Measurements from ENCODE around the gene WDFY1. TPM values are rescaled to one million over a fixed set of nuclear protein-coding genes. Genes with fewer than 3 reads are reported as not detected.

WDFY1 gene
- total RNA-seq, 2 experiments from 2014 or later: 20.8 to 23.1 TPM

DNA sequence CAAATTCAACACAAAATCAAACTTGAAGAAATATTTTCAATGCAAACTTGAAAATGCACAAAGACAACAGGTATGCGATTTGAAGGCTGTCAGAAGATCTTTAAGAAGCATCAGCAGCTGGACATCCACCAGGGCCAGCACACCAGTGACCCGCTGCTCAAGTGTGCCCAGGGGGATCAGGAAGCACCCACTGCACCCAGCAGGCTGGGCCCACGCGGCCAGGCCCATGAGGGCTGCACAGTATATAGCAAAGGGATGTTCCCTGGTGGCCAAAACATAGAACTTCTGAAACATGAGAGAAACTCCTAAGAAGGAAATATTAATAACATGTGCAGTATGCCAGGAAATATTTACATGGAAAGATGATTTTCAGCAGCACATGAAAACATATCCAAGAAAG lies 25.0 kb downstream of the WDFY1 start:
- no peak overlapping the region for H3K4me3 Mint-ChIP-seq
- H3K9me3 Mint-ChIP-seq: no peaks in the 10 kb centered on the region
- CTCF ChIA-PET: interaction anchor here (1.2 to 1.5 kb wide), 2 partner anchors 10 to 18 kb away, joined by 3 to 4 read pairs; no protein-coding TSS in a partner anchor
- ATAC-seq (no peak), DNase-seq (no peak)
- H3K27me3 Mint-ChIP-seq: no peaks in the 10 kb centered on the region
- H3K4me1 Mint-ChIP-seq (ENCODE audit: low read depth): peaks cover 13% of the 10 kb centered on the region
- intact Hi-C loops (cut with micrococcal nuclease): no loop called here
- peaks cover 15% of the 10 kb centered on the region for H3K36me3 Mint-ChIP-seq (ENCODE audit: low read depth)
- POLR2A ChIA-PET: interaction anchor here (1.0 kb wide), 2 partner anchors 10 to 132 kb away, joined by 3 read pairs; no protein-coding TSS in a partner anchor
- TF ChIP-seq, protein P1, sequence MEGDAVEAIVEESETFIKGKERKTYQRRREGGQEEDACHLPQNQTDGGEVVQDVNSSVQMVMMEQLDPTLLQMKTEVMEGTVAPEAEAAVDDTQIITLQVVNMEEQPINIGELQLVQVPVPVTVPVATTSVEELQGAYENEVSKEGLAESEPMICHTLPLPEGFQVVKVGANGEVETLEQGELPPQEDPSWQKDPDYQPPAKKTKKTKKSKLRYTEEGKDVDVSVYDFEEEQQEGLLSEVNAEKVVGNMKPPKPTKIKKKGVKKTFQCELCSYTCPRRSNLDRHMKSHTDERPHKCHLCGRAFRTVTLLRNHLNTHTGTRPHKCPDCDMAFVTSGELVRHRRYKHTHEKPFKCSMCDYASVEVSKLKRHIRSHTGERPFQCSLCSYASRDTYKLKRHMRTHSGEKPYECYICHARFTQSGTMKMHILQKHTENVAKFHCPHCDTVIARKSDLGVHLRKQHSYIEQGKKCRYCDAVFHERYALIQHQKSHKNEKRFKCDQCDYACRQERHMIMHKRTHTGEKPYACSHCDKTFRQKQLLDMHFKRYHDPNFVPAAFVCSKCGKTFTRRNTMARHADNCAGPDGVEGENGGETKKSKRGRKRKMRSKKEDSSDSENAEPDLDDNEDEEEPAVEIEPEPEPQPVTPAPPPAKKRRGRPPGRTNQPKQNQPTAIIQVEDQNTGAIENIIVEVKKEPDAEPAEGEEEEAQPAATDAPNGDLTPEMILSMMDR (IDR thresholded peaks at IDR 0.05): no peak
- H3K27ac Mint-ChIP-seq: no peak overlapping the region

DNA sequence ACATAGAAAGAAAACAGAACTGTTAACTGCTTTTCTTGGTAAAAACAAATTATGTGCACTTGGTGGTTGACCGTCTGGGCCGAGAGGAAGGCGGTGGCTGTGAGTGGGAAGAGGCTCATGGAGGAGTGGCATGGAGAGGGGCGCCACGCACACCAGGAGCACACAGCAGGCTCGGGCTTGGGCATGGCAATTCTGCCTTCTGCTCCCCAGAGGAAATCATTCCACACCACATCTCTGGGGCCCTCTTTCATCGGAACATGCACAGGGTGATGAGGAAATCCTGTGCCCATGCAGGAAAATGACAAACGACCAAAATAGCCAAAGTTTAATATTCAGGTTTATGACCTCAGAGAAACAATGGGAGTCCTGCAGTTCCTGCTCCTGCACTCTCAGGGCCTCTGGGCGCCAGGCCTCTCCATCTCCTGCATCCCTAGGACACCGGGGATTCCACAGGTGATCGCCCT lies 26.4 kb downstream of the WDFY1 start:
- H3K4me3 Mint-ChIP-seq: no peak overlapping the region
- CTCF ChIA-PET: no interaction called here
- peaks cover 13% of the 10 kb centered on the region for H3K4me1 Mint-ChIP-seq (ENCODE audit: low read depth)
- no peak for DNase-seq
- POLR2A ChIA-PET: no interaction called here
- ATAC-seq: no peak
- peaks cover 15% of the 10 kb centered on the region for H3K36me3 Mint-ChIP-seq (ENCODE audit: low read depth)
- TF ChIP-seq, protein P1 (IDR thresholded peaks at IDR 0.05): no peak
- H3K27ac Mint-ChIP-seq: no peak overlapping the region
- no peaks in the 10 kb centered on the region for H3K9me3 Mint-ChIP-seq
- no peaks in the 10 kb centered on the region for H3K27me3 Mint-ChIP-seq
- intact Hi-C loops (cut with micrococcal nuclease): no loop called here

DNA sequence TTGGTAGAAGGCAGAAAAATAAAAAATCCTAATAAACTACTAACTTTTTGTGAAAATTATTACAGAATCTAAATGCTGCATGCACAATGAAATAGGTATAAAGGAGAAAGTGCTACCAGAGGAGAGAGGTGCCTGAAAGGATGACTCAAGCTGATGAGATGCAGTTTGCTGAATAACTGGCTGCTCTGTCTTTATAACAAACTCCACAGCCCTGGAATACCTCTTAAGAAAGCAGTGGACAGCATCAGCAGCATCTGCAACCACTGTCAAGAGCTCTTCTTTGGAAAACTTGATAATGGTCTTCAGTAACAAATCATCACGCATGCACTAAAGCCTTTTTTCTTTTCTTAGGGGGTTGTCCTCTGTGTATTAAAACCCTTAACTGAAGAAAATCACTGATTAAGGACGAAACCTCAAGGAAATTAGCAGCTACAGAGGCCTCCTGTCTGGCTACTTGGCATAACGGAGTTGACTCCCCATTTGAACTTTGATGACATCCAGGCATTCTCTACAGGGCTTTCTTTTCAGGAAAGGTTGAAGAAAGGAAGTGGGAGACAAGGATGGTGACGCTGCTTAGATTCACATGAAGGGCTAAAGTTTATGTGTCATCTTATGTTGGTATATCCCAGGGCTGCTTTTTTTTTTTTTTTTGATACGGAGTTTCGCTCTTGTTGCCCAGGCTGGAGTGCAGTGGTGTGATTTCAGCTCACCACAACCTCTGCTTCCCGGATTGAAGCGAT lies 28.8 kb downstream of the WDFY1 start:
- no peaks in the 10 kb centered on the region for H3K27me3 Mint-ChIP-seq
- H3K36me3 Mint-ChIP-seq (ENCODE audit: low read depth): peaks cover 21% of the 10 kb centered on the region
- no peaks in the 10 kb centered on the region for H3K9me3 Mint-ChIP-seq
- H3K4me1 Mint-ChIP-seq (ENCODE audit: low read depth): peaks cover 2% of the 10 kb centered on the region
- no peak for DNase-seq
- H3K27ac Mint-ChIP-seq: no peak overlapping the region
- no peak overlapping the region for H3K4me3 Mint-ChIP-seq
- ATAC-seq: no peak
- ChIA-PET POLR2A (interaction anchor here (0.6 to 0.7 kb wide), 2 partner anchors 13 to 14 kb away, joined by 3 to 4 read pairs; no protein-coding TSS in a partner anchor), CTCF (no interaction called here)
- TF ChIP-seq, protein P1 (IDR thresholded peaks at IDR 0.05): no peak
- intact Hi-C loops (cut with micrococcal nuclease): no loop called here

DNA sequence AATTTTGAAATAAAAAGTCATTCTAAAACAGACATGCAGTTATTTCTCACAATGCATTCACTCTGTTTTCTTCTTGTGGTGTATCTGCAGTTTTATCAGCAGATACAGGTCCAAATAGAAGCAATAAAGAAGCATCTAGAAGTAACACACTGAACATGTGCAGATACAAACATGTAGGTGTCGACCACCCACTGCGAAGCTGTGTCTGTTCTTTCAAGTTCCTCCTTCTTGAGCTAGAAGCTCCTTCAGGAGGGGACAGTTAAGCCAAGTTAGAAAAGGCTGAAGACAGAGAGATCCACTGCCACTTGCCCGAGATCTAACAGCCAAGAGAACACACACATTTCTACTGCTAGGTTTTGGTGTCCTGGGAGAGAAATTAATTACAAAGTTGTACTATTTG lies 30.1 kb downstream of the WDFY1 start:
- H3K27me3 Mint-ChIP-seq: no peaks in the 10 kb centered on the region
- ChIA-PET CTCF (no interaction called here), POLR2A (no interaction called here)
- TF ChIP-seq, protein P1 (IDR thresholded peaks at IDR 0.05): no peak
- H3K27ac Mint-ChIP-seq: no peak overlapping the region
- no peak overlapping the region for H3K4me3 Mint-ChIP-seq
- no peaks in the 10 kb centered on the region for H3K4me1 Mint-ChIP-seq (ENCODE audit: low read depth)
- H3K36me3 Mint-ChIP-seq (ENCODE audit: low read depth): peaks cover 21% of the 10 kb centered on the region
- DNase-seq (no peak), ATAC-seq (no peak)
- intact Hi-C loops (cut with micrococcal nuclease): no loop called here
- no peaks in the 10 kb centered on the region for H3K9me3 Mint-ChIP-seq

DNA sequence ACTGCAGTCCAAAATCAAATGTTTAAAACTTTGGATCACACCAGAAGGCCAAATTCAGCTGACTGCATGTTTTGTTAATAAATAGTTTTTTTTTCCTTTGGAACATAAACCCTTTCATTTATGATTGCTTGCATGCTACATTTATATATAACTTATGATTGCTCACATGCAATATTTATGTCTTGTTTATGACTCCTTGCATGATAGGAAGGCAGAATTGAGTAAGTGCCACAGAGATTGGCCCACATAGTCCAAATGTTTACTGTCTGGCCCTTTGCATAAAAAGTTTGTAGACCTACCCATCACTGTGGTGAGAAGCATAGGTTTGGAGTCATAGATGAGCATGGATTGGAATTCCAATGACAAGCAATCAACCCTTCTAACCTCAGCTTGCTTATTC lies 30.8 kb downstream of the WDFY1 start:
- H3K9me3 Mint-ChIP-seq: no peaks in the 10 kb centered on the region
- no peak overlapping the region for H3K27ac Mint-ChIP-seq
- H3K4me1 Mint-ChIP-seq (ENCODE audit: low read depth): no peaks in the 10 kb centered on the region
- H3K27me3 Mint-ChIP-seq: no peaks in the 10 kb centered on the region
- intact Hi-C loops (cut with micrococcal nuclease): no loop called here
- TF ChIP-seq, protein P1 (IDR thresholded peaks at IDR 0.05): no peak
- no peak for DNase-seq
- no peak for ATAC-seq
- H3K36me3 Mint-ChIP-seq (ENCODE audit: low read depth): peaks cover 21% of the 10 kb centered on the region
- no peak overlapping the region for H3K4me3 Mint-ChIP-seq
- CTCF ChIA-PET: no interaction called here
- POLR2A ChIA-PET: no interaction called here
